Measurements from ENCODE around the gene LHFPL2. TPM values are rescaled to one million over a fixed set of nuclear protein-coding genes. Genes with fewer than 3 reads are reported as not detected.

LHFPL2 gene
- polyA plus RNA-seq, 3 donors = 3.7 to 11.6 (median 7.3) TPM

DNA sequence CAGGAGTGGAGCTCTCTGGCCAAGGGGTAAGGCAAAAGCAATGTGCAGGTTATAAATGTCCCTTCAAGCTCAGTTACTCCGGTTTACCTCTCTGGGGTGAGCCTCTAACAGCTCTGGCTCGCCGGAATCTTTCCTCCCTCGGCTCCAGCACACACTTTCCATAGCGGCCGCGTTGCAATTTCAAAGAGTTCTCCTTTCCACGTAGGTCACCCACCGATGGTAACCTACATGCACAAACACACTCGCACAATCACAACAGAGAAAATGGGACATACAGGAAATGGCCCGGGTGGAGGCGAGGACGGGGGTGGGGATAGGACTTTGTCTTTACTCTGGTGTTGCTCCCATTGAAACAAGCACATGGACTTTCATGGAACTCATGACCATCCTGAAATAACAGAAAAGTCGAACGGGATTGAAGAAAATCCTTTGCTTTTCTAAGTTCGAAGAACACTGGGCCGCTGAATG lies 1.2 kb downstream of the LHFPL2 start:
- Histone ChIP-seq H3K27ac (ENCODE audit: low read depth in 1 of 2, low read length in 2 of 2) (no peak overlapping the region), H3K4me1 (ENCODE audit: control insufficient read depth in 1 of 2, insufficient read depth in 2 of 2, low read length in 2 of 2) (peaks cover 17 to 20% of the 10 kb centered on the region in 2 donors), H3K9me3 (replicated peaks in 1 of 2; ENCODE audit: control insufficient read depth in 1 of 2, insufficient read depth in 1 of 2, low read length in 2 of 2) (no peaks in the 10 kb centered on the region), H3K36me3 (replicated peaks in 1 of 2; ENCODE audit: control insufficient read depth in 1 of 2, insufficient read depth in 2 of 2, low read length in 2 of 2) (no peaks in the 10 kb centered on the region), H3K4me2 (replicated peaks; ENCODE audit: extremely low read depth, low read length, poor library complexity, severe bottlenecking) (peak overlapping the region; percentile 96), H3K9ac (ENCODE audit: insufficient read depth, low read length, poor library complexity, severe bottlenecking) (peak overlapping the region; percentile 69), H3K4me3 (replicated peaks in 1 of 3; ENCODE audit: low read depth in 2 of 3, low read length in 3 of 3) (peak overlapping the region; percentile 50 to 68 (median 57)), H3K27me3 (ENCODE audit: control insufficient read depth in 2 of 2, insufficient read depth in 2 of 2, low read length in 2 of 2) (peaks cover 31 to 32% of the 10 kb centered on the region in 2 donors), H2AFZ (ENCODE audit: insufficient read depth, low read depth, low read length, poor library complexity, severe bottlenecking) (peak overlapping the region; percentile 82), H4K20me1 (ENCODE audit: insufficient read depth, low read length) (no peaks in the 10 kb centered on the region), H3K79me2 (ENCODE audit: insufficient read depth, low read length) (no peaks in the 10 kb centered on the region)
- intact Hi-C loops (cut with micrococcal nuclease) = loop anchor here (5.0 to 10.0 kb wide), 3 partner anchors 153 to 283 kb away; partner anchors contain the start of gene SCAMP1 (in 1 of the 2)
- Mint-ChIP-seq H3K27me3 (ENCODE audit: low read depth in 3 of 3) (peaks cover 40 to 50% (median 48%) of the 10 kb centered on the region in 3 donors), H3K9me3 (peaks cover 0 to 14% (median 5%) of the 10 kb centered on the region in 7 donors), H3K4me1 (peaks cover 14% of the 10 kb centered on the region), H3K4me3 (peak overlapping the region; percentile 76 to 95), H3K27ac (peak overlapping the region in 2 of 7 donors; percentile 42 to 62), H3K36me3 (peaks cover 8 to 9% of the 10 kb centered on the region in 2 donors)
- DNase-seq = peak in 2 of 3 donors; percentile 18 to 23
- TF ChIP-seq, protein P1, sequence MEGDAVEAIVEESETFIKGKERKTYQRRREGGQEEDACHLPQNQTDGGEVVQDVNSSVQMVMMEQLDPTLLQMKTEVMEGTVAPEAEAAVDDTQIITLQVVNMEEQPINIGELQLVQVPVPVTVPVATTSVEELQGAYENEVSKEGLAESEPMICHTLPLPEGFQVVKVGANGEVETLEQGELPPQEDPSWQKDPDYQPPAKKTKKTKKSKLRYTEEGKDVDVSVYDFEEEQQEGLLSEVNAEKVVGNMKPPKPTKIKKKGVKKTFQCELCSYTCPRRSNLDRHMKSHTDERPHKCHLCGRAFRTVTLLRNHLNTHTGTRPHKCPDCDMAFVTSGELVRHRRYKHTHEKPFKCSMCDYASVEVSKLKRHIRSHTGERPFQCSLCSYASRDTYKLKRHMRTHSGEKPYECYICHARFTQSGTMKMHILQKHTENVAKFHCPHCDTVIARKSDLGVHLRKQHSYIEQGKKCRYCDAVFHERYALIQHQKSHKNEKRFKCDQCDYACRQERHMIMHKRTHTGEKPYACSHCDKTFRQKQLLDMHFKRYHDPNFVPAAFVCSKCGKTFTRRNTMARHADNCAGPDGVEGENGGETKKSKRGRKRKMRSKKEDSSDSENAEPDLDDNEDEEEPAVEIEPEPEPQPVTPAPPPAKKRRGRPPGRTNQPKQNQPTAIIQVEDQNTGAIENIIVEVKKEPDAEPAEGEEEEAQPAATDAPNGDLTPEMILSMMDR (IDR thresholded peaks at IDR 0.05) = no peak
- WGBS (ENCODE audit: insufficient coverage) = 0% methylated on average over 8 of the region's 17 CpGs

DNA sequence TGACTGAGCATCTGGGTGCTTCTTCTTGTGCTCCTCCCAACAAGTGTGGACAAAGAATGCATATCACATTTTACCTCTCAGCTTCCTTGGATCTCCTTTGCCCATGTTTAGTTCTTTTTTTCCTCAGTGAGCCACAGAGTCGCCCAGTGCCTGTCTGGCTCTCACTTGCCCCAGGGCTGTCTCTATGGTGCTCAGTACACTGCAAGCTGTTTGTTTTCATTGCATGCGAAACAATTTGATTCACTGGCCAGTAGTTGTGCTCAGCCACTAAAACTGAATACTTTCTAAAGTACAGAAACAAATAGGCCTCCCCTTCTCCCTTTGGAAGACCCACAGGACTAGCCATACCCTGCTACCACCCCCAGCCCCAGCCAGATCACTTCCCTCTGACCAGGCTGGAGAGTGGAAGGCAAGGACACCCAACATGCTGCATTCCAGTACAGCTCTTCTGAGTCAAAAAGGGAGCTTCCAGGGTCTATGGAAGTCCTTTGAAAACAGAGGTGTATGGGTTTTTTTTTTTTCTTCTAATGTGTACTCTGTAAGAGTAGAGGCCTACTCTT lies 3.8 kb downstream of the LHFPL2 start:
- WGBS (ENCODE audit: insufficient coverage) = 73% methylated on average over 2 of the region's 2 CpGs
- H3K4me1 Mint-ChIP-seq = peaks cover 14% of the 10 kb centered on the region
- Histone ChIP-seq H2AFZ (ENCODE audit: insufficient read depth, low read depth, low read length, poor library complexity, severe bottlenecking) (no peak overlapping the region), H3K27me3 (ENCODE audit: control insufficient read depth in 2 of 2, insufficient read depth in 2 of 2, low read length in 2 of 2) (peaks cover 29% of the 10 kb centered on the region in 2 donors), H3K4me1 (ENCODE audit: control insufficient read depth in 1 of 2, insufficient read depth in 2 of 2, low read length in 2 of 2) (peaks cover 17 to 20% of the 10 kb centered on the region in 2 donors), H3K27ac (ENCODE audit: low read depth in 1 of 2, low read length in 2 of 2) (no peak overlapping the region), H3K4me2 (replicated peaks; ENCODE audit: extremely low read depth, low read length, poor library complexity, severe bottlenecking) (no peak overlapping the region), H3K36me3 (replicated peaks in 1 of 2; ENCODE audit: control insufficient read depth in 1 of 2, insufficient read depth in 2 of 2, low read length in 2 of 2) (no peaks in the 10 kb centered on the region), H3K9ac (ENCODE audit: insufficient read depth, low read length, poor library complexity, severe bottlenecking) (no peak overlapping the region), H3K4me3 (replicated peaks in 1 of 3; ENCODE audit: low read depth in 2 of 3, low read length in 3 of 3) (no peak overlapping the region), H3K9me3 (replicated peaks in 1 of 2; ENCODE audit: control insufficient read depth in 1 of 2, insufficient read depth in 1 of 2, low read length in 2 of 2) (no peaks in the 10 kb centered on the region), H4K20me1 (ENCODE audit: insufficient read depth, low read length) (no peaks in the 10 kb centered on the region), H3K79me2 (ENCODE audit: insufficient read depth, low read length) (no peaks in the 10 kb centered on the region)
- intact Hi-C loops (cut with micrococcal nuclease) = loop anchor here (5.0 to 10.0 kb wide), 3 partner anchors 150 to 280 kb away; partner anchors contain the start of gene SCAMP1 (in 1 of the 2)
- H3K36me3 Mint-ChIP-seq = peaks cover 8 to 9% of the 10 kb centered on the region in 2 donors
- DNase-seq = no peak
- peak overlapping the region in 1 of 2 donors; percentile 3 for H3K4me3 Mint-ChIP-seq
- TF ChIP-seq, protein P1 (IDR thresholded peaks at IDR 0.05) = no peak
- H3K27ac Mint-ChIP-seq = peak overlapping the region in 1 of 7 donors; percentile 31
- H3K27me3 Mint-ChIP-seq (ENCODE audit: low read depth in 3 of 3) = peaks cover 34 to 42% (median 41%) of the 10 kb centered on the region in 3 donors
- H3K9me3 Mint-ChIP-seq = peaks cover 0 to 12% (median 5%) of the 10 kb centered on the region in 7 donors

Measured in CD14-positive monocyte (primary cell).